AG09309 (cell line): Measurements from ENCODE around the gene TGFB2.

ENCODE experiments used
- DNase-seq: peaks from one replicate; pipeline ENCODE4 v3.0.0-alpha.2; 2010; ENCODE audit warnings: low read depth
- H3K4me3 ChIP-seq: 2 replicates; pipeline ENCODE4 v1.5.1; 2011; ENCODE audit warnings: mild to moderate bottlenecking, low read depth, low read length, moderate library complexity; ENCODE audit not compliant: control insufficient read depth
- TF ChIP-seq, protein P1 (sequence below): IDR thresholded peaks from 2 replicates; pipeline ENCODE4 v1.5.1; 2011; ENCODE audit warnings: mild to moderate bottlenecking, low read depth, low read length, inconsistent platforms; ENCODE audit not compliant: insufficient read depth, control insufficient read depth; ENCODE audit errors: missing control alignments

The TGFB2 gene

DNA sequence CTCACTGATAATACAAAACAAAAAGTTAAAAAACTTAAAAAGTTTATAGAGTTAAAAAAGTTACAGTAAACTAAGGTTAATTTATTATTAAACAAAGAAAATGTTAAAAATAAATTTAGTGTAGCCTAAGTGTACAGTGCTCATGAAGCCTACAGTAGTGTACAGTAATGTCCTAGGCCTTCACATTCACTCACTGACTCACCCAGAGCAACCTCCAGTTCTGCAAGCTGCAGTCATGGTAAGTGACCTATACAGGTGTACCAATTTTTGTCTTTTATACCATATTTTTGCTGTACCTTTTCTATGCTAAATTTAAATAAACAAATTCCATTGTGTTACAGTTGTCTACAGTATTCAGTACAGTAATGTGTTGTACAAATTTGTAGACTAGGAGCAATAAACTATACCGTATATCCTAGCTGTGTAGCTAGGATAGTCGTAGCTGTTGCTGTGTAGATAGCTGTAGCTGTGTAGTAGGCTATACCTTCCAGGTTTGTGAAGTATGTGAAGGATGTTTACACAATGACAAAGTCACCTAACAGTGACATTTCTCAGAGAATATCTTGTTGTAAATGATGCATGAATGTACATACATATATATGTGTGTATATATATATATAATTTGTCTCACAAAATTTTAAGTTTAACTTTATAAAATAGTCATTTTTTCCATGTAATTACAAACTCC is 140.2 kb downstream of the TGFB2 start:
- TF ChIP-seq, protein P1, sequence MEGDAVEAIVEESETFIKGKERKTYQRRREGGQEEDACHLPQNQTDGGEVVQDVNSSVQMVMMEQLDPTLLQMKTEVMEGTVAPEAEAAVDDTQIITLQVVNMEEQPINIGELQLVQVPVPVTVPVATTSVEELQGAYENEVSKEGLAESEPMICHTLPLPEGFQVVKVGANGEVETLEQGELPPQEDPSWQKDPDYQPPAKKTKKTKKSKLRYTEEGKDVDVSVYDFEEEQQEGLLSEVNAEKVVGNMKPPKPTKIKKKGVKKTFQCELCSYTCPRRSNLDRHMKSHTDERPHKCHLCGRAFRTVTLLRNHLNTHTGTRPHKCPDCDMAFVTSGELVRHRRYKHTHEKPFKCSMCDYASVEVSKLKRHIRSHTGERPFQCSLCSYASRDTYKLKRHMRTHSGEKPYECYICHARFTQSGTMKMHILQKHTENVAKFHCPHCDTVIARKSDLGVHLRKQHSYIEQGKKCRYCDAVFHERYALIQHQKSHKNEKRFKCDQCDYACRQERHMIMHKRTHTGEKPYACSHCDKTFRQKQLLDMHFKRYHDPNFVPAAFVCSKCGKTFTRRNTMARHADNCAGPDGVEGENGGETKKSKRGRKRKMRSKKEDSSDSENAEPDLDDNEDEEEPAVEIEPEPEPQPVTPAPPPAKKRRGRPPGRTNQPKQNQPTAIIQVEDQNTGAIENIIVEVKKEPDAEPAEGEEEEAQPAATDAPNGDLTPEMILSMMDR: no peak
- no peak for DNase-seq
- no peak overlapping the region for H3K4me3 ChIP-seq

- DNase-seq: no peak
- H3K4me3 ChIP-seq: no peak overlapping the region
- TF ChIP-seq, protein P1: no peak
Measured at GRCh38 chr1:218488531-218488930, 143.4 kb downstream of the TGFB2 start.

DNA sequence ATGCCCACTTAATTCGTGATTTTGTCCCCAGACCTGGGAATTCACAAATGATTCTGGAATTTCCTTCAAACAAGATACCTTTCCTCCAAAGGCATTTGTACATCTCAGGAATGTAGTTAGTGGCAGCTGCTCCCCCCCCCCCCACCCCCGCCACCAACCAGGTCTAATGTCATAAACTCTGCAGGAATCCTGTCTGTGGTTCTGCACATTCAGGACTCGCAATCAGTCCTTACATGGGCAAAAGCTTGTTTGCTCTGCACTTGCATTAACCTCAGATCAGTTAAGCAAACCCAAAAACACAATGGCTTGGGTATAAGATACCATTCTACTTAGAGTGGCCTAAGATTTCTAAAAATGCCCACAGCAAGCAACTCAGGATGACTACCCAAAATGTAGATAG is 143.8 kb downstream of the TGFB2 start:
- no peak for DNase-seq

DNA sequence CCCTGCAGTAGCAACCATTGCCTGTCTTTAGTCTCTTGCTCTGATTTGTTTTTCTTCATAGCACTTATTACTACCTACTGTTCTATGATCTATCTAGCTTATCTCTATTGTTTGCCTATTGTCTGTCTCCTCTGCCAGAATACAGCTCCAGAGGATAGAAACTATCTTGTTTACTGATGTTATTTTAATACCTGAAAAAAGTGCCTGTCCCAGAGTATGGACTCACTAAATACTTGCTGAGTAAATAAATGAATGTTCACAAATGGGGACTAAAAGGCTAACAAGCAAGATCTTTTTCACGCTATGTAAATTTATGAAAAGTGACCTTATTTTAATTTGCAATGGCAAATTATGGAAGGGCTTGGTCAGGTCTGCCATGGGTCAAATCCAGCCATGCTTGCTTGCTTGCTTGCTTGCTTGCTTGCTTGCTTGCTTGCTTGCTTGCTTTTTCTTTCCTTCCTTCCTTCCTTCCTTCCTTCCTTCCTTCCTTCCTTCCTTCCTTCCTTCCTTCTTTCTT is 145.3 kb downstream of the TGFB2 start:
- DNase-seq: no peak
- no peak overlapping the region for H3K4me3 ChIP-seq
- TF ChIP-seq, protein P1: no peak

More for the DNA sequence above, 143.8 kb downstream of the TGFB2 start:
- TF ChIP-seq, protein P1: no peak
- no peak overlapping the region for H3K4me3 ChIP-seq

DNA sequence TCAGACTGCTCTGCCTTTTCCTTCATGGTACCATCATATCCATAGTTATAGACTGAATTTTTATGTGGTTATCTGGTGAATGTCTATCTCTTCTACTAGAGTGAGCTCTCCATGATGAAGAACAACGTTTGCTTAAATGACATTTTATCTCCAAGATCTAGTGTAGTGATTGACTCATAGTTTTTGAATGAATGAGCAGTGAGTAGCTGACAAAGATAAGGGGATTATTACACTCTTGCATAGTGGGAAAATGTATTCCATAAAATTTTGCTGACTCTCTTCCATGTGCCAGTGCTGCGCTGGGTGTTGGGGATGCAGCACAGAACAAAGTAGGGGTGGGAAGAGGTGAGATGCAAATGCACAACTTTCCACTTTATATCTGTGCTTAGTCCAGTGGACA is 147.7 kb downstream of the TGFB2 start:
- no peak overlapping the region for H3K4me3 ChIP-seq
- TF ChIP-seq, protein P1: no peak
- DNase-seq: no peak

GRCh38 chr1:218493986-218494385 is 148.8 kb downstream of the TGFB2 start:
- no peak overlapping the region for H3K4me3 ChIP-seq
- no peak for DNase-seq
- TF ChIP-seq, protein P1: no peak
